K562 (cell line): ENCODE measurements around the gene TFB2M. TPM values are rescaled to one million over a fixed set of nuclear protein-coding genes. Genes with fewer than 3 reads are reported as not detected.

Experiments used
- ATAC-seq: fragments of 200-7000 bp; cut with Tn5 transposase; 3 replicates; pipeline ENCODE4 v1.9.1; 2020; ENCODE audit warnings: moderate library complexity
- BruUV-seq: library from RNA; stranded (reverse); fragments of 400-500 nt; replicated peaks from 2 replicates; lab custom pipeline; 2021; lab: Mats Ljungman, UMichigan
- CTCF ChIA-PET: fragments of 300-600 bp; formaldehyde crosslinking; extraction: SDS; loops from one replicate; lab custom pipeline; 2021; ENCODE audit warnings: low intra/inter-chr PET ratio; lab: Yijun Ruan, JAX
- POLR2A ChIA-PET: fragments of 300-600, 350-650 bp; sonication (Branson Sonifier 250); formaldehyde crosslinking; extraction: SDS; loops from one replicate; lab custom pipeline; 2021; ENCODE audit warnings: antibody characterized with exemption, inconsistent platforms; lab: Yijun Ruan, JAX
- DNase-seq, 4 experiments: peaks; one replicate each; pipeline versions ENCODE4 v3.0.0 to v3.0.0-alpha.2; 2011 to 2018; ENCODE audit warnings: low spot score in 3 of 4, mixed read lengths in 3 of 4; ENCODE audit errors: extremely low read depth in 1 of 4
- FAIRE-seq: peaks from 2 replicates; lab custom pipeline; 2011; peaks lifted over from hg19 to GRCh38; lab: Jason Lieb, UNC
- H2AFZ ChIP-seq: 2 replicates; pipeline ENCODE4 v1.6.0; 2011; ENCODE audit warnings: low read depth, low read length, control low read depth, inconsistent platforms
- H3K27ac ChIP-seq: fragments of 200-600 bp; 3 replicates; pipeline ENCODE4 v1.8.0; 2011; ENCODE audit warnings: low read depth, mild to moderate bottlenecking, control low read depth, inconsistent platforms, low read length, moderate library complexity, mixed read lengths; ENCODE audit errors: extremely low read depth
- H3K27me3 ChIP-seq, 2 experiments: fragments of 300-600 bp in 1 of 2; 2 replicates in 1 of 2; 3 replicates in 1 of 2; pipeline versions ENCODE4 v1.6.0 to v1.8.0; 2011; ENCODE audit warnings: inconsistent platforms in 2 of 2, low read length in 2 of 2, mild to moderate bottlenecking in 1 of 2, mixed read lengths in 1 of 2, moderate library complexity in 1 of 2; ENCODE audit not compliant: control insufficient read depth in 2 of 2, insufficient read depth in 2 of 2
- H3K36me3 ChIP-seq: fragments of 300-600 bp; 3 replicates; pipeline ENCODE4 v1.8.0; 2011; ENCODE audit warnings: mild to moderate bottlenecking, low read length, inconsistent platforms; ENCODE audit not compliant: control insufficient read depth, insufficient read depth
- H3K4me1 ChIP-seq, 2 experiments: fragments of 200-600 bp in 1 of 2; replicated peaks in 1 of 2; 2 replicates in 1 of 2; 3 replicates in 1 of 2; pipeline versions ENCODE4 v1.5.1 to v1.8.0; 2011; ENCODE audit warnings: inconsistent platforms in 2 of 2, low read length in 2 of 2, mild to moderate bottlenecking in 1 of 2, mixed read lengths in 1 of 2, moderate library complexity in 1 of 2; ENCODE audit not compliant: control insufficient read depth in 2 of 2, insufficient read depth in 2 of 2
- H3K4me2 ChIP-seq: 2 replicates; pipeline ENCODE4 v1.6.1; 2011; ENCODE audit warnings: low read length, control low read depth, inconsistent platforms, mixed read lengths; ENCODE audit not compliant: insufficient read depth
- H3K4me3 ChIP-seq: fragments of 200-600 bp; sonication (generic), shearing (Covaris generic); 2 replicates; pipeline ENCODE4 v1.5.1; 2016; ENCODE audit warnings: control low read depth, inconsistent platforms
- H3K79me2 ChIP-seq: fragments of 200-600 bp; 3 replicates; pipeline ENCODE4 v1.8.0; 2011; ENCODE audit warnings: low read length, inconsistent platforms; ENCODE audit not compliant: control insufficient read depth, insufficient read depth
- H3K9ac ChIP-seq, 2 experiments: 2 replicates each; pipeline versions ENCODE4 v1.6.0 to v1.6.1; 2011; ENCODE audit warnings: low read depth in 2 of 2, low read length in 2 of 2, control low read depth in 1 of 2, inconsistent platforms in 1 of 2, mild to moderate bottlenecking in 1 of 2, mixed read lengths in 1 of 2; ENCODE audit not compliant: insufficient read depth in 1 of 2
- H3K9me1 ChIP-seq: one replicate; pipeline ENCODE4 v1.6.0; 2011; ENCODE audit warnings: inconsistent platforms, mild to moderate bottlenecking, low read length, moderate library complexity; ENCODE audit not compliant: control insufficient read depth, insufficient read depth
- H3K9me3 ChIP-seq: replicated peaks from 2 replicates; pipeline ENCODE4 v1.5.1; 2011; ENCODE audit warnings: low read depth, low read length, inconsistent platforms; ENCODE audit not compliant: control insufficient read depth, insufficient read depth
- H4K20me1 ChIP-seq: replicated peaks from 2 replicates; pipeline ENCODE4 v1.6.1; 2011; ENCODE audit warnings: low read length, inconsistent platforms, mixed read lengths; ENCODE audit not compliant: control insufficient read depth, insufficient read depth
- BRD4 ChIP-seq: fragments of 200-600 bp; sonication (generic); IDR thresholded peaks from 2 replicates; pipeline ENCODE4 v1.6.1; 2017; ENCODE audit warnings: inconsistent platforms
- CBX2 ChIP-seq: fragments of 200-600 bp; sonication (generic); IDR thresholded peaks from one replicate; pipeline ENCODE4 v1.6.1; 2012; ENCODE audit warnings: mild to moderate bottlenecking, low read length, inconsistent platforms; ENCODE audit not compliant: insufficient read depth, poor library complexity, severe bottlenecking
- CSDE1 ChIP-seq, 2 experiments: fragments of 450-650 bp; IDR thresholded peaks; 2 replicates each; pipeline ENCODE4 v1.6.1; 2016; ENCODE audit warnings: mild to moderate bottlenecking in 1 of 2
- GTF2B ChIP-seq: IDR thresholded peaks from 2 replicates; pipeline ENCODE4 v1.6.1; 2011; ENCODE audit not compliant: insufficient read length; ENCODE audit errors: extremely low read depth
- GTF2E2 ChIP-seq: fragments of 200-800 bp; sonication (Bioruptor generic); IDR thresholded peaks from 2 replicates; pipeline ENCODE4 v1.6.1; 2016; ENCODE audit warnings: missing genetic modification characterization, missing compliant biosample characterization
- HSF4 ChIP-seq: fragments of 250-450 bp; sonication (Bioruptor Pico); IDR thresholded peaks from 2 replicates; pipeline ENCODE4 v2.1.2; 2022; ENCODE audit warnings: mild to moderate bottlenecking, moderate library complexity, borderline replicate concordance
- NR2C1 ChIP-seq, 2 experiments: fragments of 450-650 bp; IDR thresholded peaks; 2 replicates each; pipeline ENCODE4 v1.6.1; 2017; ENCODE audit warnings: mild to moderate bottlenecking in 2 of 2, antibody characterized with exemption in 1 of 2, inconsistent platforms in 1 of 2, missing compliant biosample characterization in 1 of 2, missing genetic modification characterization in 1 of 2
- POLR3A ChIP-seq: IDR thresholded peaks from 2 replicates; pipeline ENCODE4 v1.6.1; 2011; ENCODE audit warnings: borderline replicate concordance, mild to moderate bottlenecking, moderate library complexity; ENCODE audit not compliant: insufficient read length, insufficient read depth; ENCODE audit errors: extremely low read depth
- SNRNP70 ChIP-seq: fragments of 200-400 bp; formaldehyde crosslinking; optimal IDR thresholded peaks from 2 replicates; pipeline ENCODE3; 2017; ENCODE audit warnings: low read depth, low read length
- TSC22D4 ChIP-seq: fragments of 450-650 bp; IDR thresholded peaks from 2 replicates; pipeline ENCODE4 v1.6.1; 2016; ENCODE audit warnings: missing genetic modification characterization, missing biosample characterization, control low read depth
- ZBTB17 ChIP-seq: fragments of 450-650 bp; formaldehyde crosslinking; IDR thresholded peaks from 2 replicates; pipeline ENCODE4 v1.4.0; 2020; ENCODE audit warnings: mild to moderate bottlenecking
- ZNF41 ChIP-seq: fragments of 250-450 bp; sonication (Bioruptor Pico); conservative IDR thresholded peaks from 2 replicates; pipeline ENCODE4 v1.4.0; 2020; ENCODE audit warnings: mild to moderate bottlenecking
- whole genome bisulfite sequencing: fragments of 100-300 bp; shearing (Covaris generic); methylation state at CpG from one replicate; pipeline ENCODE4 v1.1.6; 2016; ENCODE audit warnings: low coverage, mixed read lengths; ENCODE audit not compliant: insufficient coverage; ENCODE audit errors: missing lambda C conversion rate; 5-methylcytosine and 5-hydroxymethylcytosine counted together
- in situ Hi-C: fragments of 300-500 bp; cut with MboI; formaldehyde crosslinking; loops from 4 replicates; pipeline ENCODE4 v1.15.0; 2018; ENCODE audit warnings: inconsistent platforms, mixed read lengths
- intact Hi-C: fragments of 100-400 bp; cut with micrococcal nuclease; formaldehyde crosslinking; loops from 2 replicates; pipeline ENCODE4 v1.14.2; 2022
- polyA plus RNA-seq, 8 experiments: library from polyadenylated mRNA; depleted of rRNA in 4 of 8; stranded (reverse) in 5 of 8; unstranded in 3 of 8; fragments of >200 nt; fragmentation: Nextera tagmentation in 2 of 8; fragmentation: Illumina TruSeq in 1 of 8; extraction: Ambion mirVana in 2 of 8; extraction: Trizol in 1 of 8; gene quantifications; 2 replicates each; pipeline versions ENCODE4 v1.2.1 to v1.2.3, GENCODE V29; 2011 to 2014; ENCODE audit warnings: inconsistent platforms in 1 of 8, missing spikeins in 1 of 8
- total RNA-seq, 7 experiments: library from RNA; depleted of rRNA in 6 of 7; stranded (reverse); fragments of >200 nt in 6 of 7; fragmentation: Illumina TruSeq in 2 of 7; extraction: Trizol in 2 of 7; gene quantifications; 2 replicates each; pipeline versions ENCODE4 v1.2.1 to v1.2.3, GENCODE V29; 2011 to 2021; ENCODE audit warnings: low replicate concordance in 1 of 7
- TF ChIP-seq, protein P1 (sequence below), 2 experiments: fragments of 450-650 bp in 1 of 2; IDR thresholded peaks; 2 replicates each; pipeline ENCODE4 v1.6.1; 2011 to 2017; ENCODE audit warnings: low read depth in 2 of 2, antibody characterized with exemption in 1 of 2, borderline replicate concordance in 1 of 2, low read length in 1 of 2, mild to moderate bottlenecking in 1 of 2, mixed read lengths in 1 of 2; ENCODE audit not compliant: control insufficient read depth in 1 of 2

TFB2M gene
- total and polyA plus RNA-seq, 9 of the 15 experiments (the other 6 are each of a cell fraction or from before 2014, with no cell fraction given): 55.1 to 162 (median 70.6) TPM

DNA sequence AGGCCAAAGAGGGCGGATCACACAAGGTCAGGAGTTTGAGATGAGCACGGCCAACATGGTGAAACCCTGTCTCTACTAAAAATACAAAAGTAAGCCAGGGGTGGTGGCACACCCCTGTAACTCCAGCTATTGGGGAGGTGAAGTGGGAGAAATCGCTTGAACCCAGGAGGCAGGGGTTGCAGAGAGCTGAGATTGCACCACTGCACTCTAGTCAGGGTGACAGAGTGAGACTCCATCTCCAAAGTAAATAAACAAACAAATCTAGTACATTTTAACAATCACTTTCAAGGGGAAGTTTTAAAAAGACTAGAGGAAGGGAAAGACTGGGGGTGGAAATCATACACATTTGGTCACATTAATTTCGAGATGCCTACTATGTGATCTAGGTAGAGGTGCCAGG lies 6.8 kb downstream of the TFB2M start:
- intact Hi-C loops: no loop called here
- Histone ChIP-seq H3K27me3 (no peaks in the 10 kb centered on the region), H3K4me3 (no peak overlapping the region), H3K4me2 (no peak overlapping the region), H2AFZ (no peak overlapping the region), H3K27ac (no peak overlapping the region), H3K79me2 (peaks cover 46% of the 10 kb centered on the region), H3K9me3 (no peaks in the 10 kb centered on the region), H3K9me1 (no peaks in the 10 kb centered on the region), H3K4me1 (peaks cover 0 to 6% of the 10 kb centered on the region in 2 experiments; a peak in 3 of 5 replicates), H4K20me1 (no peaks in the 10 kb centered on the region), H3K36me3 (peaks cover 86% of the 10 kb centered on the region), H3K9ac (no peak overlapping the region)
- BruUV-seq: no TSS peak
- in situ Hi-C loops: no loop called here
- FAIRE-seq: no peak
- ChIA-PET CTCF (no interaction called here), POLR2A (interaction anchor here (0.6 to 1.0 kb wide), 2 partner anchors 24 to 436 kb away, joined by 3 read pairs; no protein-coding TSS in a partner anchor)
- DNase-seq: no peak
- TF ChIP-seq ZBTB17 (CRISPR knock-in tag) (no peak), CSDE1 (IDR thresholded peaks at IDR 0.05) (no peak), TSC22D4 (tag) (no peak), GTF2E2 (tag) (no peak), CBX2 (no peak), NR2C1 (IDR thresholded peaks at IDR 0.05) (no peak), NR2C1 (tag; IDR thresholded peaks at IDR 0.05) (no peak), BRD4 (no peak), SNRNP70 (no peak), GTF2B (no peak), POLR3A (no peak), ZNF41 (CRISPR knock-in tag) (no peak), HSF4 (no peak)
- TF ChIP-seq, protein P1, sequence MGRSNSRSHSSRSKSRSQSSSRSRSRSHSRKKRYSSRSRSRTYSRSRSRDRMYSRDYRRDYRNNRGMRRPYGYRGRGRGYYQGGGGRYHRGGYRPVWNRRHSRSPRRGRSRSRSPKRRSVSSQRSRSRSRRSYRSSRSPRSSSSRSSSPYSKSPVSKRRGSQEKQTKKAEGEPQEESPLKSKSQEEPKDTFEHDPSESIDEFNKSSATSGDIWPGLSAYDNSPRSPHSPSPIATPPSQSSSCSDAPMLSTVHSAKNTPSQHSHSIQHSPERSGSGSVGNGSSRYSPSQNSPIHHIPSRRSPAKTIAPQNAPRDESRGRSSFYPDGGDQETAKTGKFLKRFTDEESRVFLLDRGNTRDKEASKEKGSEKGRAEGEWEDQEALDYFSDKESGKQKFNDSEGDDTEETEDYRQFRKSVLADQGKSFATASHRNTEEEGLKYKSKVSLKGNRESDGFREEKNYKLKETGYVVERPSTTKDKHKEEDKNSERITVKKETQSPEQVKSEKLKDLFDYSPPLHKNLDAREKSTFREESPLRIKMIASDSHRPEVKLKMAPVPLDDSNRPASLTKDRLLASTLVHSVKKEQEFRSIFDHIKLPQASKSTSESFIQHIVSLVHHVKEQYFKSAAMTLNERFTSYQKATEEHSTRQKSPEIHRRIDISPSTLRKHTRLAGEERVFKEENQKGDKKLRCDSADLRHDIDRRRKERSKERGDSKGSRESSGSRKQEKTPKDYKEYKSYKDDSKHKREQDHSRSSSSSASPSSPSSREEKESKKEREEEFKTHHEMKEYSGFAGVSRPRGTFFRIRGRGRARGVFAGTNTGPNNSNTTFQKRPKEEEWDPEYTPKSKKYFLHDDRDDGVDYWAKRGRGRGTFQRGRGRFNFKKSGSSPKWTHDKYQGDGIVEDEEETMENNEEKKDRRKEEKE (IDR thresholded peaks at IDR 0.05; ENCODE audit: borderline replicate concordance in 1 of 2, control insufficient read depth in 1 of 2, low read depth in 2 of 2, low read length in 1 of 2): no peak
- 100% methylated on average over 4 of the region's 4 CpGs for WGBS
- ATAC-seq: no peak
